ENCODE measurements around the gene CABYR.

DNA sequence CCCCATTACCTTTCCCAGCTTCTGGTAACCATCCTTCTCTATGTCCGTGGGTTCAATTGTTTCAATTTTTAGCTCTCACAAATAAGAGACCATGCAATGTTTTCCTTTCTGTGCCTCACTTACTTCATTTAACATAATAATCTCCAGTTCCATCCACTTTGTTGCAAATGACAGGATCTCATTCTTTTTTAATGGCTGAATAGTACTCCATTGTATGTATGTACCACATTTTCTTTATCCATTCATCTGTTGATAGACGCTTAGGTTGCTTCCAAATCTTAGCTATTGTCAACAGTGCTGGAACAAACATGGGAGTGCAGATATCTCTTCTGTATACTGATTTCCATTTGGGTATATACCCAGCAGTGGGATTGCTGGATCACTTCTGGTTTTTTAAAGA is 1.8 kb downstream of the CABYR start:
- TF ChIP-seq, protein P1, sequence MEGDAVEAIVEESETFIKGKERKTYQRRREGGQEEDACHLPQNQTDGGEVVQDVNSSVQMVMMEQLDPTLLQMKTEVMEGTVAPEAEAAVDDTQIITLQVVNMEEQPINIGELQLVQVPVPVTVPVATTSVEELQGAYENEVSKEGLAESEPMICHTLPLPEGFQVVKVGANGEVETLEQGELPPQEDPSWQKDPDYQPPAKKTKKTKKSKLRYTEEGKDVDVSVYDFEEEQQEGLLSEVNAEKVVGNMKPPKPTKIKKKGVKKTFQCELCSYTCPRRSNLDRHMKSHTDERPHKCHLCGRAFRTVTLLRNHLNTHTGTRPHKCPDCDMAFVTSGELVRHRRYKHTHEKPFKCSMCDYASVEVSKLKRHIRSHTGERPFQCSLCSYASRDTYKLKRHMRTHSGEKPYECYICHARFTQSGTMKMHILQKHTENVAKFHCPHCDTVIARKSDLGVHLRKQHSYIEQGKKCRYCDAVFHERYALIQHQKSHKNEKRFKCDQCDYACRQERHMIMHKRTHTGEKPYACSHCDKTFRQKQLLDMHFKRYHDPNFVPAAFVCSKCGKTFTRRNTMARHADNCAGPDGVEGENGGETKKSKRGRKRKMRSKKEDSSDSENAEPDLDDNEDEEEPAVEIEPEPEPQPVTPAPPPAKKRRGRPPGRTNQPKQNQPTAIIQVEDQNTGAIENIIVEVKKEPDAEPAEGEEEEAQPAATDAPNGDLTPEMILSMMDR (IDR thresholded peaks at IDR 0.05) = no peak
- TF ChIP-seq POLR2A (IDR thresholded peaks at IDR 0.05) = no peak

All from uterus (tissue), 2 donors.